ENCODE measurements around the gene GFER.
"Not testable (repeated sequence)": the region's sequence is repeated elsewhere in the genome, so short reads cannot be mapped to it uniquely, and the experiment has no call there.

Gene GFER

GRCh38 chr16:2029350-2029749, 45.4 kb downstream of the GFER start:
- DNase-seq: no peak

DNA sequence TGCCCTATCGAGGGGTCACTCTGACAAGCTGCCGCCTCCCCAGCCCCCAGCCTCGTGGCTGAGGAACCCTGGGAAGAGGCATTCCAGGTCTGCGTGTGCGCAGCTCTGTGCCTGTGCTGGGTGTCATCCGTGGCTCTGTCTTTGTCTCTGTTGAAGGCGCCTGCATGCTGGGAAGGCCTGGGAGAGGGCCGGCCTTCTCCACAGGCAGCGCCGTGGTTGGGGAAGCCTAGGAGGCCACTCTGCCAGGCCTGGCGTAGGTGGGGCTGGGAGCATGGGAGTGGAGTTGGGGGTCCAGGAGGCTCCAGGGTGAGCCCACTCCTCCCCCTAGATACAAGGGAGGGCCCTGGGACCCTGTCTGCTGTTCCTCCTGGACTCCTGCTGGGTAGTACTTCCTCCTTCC, 46.0 kb downstream of the GFER start:
- no peak for DNase-seq

DNA sequence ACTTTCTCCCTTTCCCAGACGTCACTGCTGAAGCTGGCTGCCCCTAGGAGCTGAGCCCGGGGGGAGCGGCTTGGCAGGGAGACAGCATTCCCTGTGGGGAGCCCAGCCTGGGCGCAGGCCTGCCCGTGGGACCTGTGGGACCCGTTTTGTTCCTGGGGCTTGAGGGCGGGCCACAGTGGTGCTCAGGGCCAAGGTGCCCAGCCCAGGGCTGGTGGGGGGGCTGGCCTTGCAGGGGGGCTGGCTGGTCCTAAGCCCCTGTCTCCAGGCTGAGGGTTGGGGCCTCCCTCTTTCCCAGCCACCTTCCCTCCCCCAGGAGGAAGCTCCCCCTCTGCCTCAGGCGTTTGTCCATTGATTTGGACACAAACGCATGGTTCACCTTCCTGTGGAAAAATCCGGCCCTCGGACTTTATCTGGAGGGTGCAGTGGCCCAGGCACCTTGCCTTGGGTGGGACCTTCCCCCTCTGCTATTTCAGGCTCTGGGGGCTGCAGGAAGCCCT, 47.1 kb downstream of the GFER start:
- DNase-seq: no peak

- DNase-seq: no peak
These were observed 48.5 kb downstream of the GFER start for GRCh38 chr16:2032285-2033056.

GRCh38 chr16:2033057-2033908, 49.3 kb downstream of the GFER start:
- DNase-seq: no peak

- DNase-seq: not testable (repeated sequence)
These were observed 50.1 kb downstream of the GFER start for GRCh38 chr16:2033909-2034695.

DNA sequence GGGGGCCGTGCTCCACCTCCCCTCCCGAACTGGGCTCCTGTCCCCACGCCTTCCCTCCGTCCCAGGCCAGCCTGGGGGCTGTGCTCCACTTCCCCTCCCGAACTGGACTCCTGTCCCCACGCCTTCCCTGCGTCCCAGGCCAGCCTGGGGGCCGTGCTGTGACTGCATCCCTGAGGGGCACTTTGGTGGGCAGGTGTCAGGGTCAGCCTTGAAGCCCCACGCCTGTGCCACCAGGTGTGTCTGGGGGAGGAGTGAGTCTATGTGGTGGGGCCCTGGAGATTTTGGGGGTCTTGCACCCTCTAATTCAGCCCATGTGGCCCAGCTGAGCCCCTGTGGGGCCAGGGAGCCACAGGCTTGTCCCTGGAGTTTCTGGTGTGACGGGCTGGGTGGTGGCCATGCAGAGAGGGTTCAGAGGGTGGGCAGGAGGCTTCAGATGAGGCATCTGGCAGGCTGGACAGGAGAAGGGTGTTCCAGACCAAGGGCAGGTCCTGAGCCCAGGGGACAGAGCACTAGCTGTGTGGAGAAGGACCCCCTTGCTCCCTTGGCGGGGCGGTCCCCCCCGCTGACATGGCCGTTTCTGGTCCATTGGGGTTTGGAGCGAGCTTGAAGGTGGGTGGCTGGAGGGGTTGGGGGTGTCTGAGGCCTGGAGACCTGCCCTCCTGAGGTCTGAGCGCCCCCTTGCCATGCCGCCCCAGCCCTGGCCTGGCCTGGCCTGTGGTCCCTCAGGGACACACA, 50.9 kb downstream of the GFER start:
- no peak for DNase-seq

- no peak for DNase-seq
These were observed 51.6 kb downstream of the GFER start for GRCh38 chr16:2035431-2036199.

DNA sequence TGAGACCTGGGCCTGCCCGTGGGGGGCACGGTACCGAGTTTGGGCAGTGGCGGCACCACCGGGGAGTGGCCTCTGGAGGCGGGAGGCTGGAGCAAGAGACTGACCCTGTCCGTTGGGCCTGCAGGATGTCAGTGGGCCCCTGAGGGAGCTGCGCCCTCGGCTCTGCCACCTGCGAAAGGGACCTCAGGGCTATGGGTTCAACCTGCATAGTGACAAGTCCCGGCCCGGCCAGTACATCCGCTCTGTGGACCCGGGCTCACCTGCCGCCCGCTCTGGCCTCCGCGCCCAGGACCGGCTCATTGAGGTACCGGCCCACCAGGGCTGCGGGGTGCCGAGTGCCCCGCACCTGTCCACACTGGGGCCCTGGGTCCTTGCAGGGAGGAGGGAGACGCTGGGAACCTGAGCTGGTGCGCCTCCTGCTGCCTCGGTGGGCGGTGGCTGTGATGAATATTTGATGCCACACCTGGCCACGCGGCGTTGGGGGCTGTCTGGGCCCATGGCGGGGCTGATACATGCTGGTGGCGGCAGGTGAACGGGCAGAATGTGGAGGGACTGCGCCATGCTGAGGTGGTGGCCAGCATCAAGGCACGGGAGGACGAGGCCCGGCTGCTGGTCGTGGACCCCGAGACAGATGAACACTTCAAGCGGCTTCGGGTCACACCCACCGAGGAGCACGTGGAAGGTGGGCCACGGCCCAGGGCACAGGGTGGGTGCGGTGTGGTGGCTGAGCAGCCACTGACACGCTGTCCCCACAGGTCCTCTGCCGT, 52.4 kb downstream of the GFER start:
- no peak for DNase-seq

DNA sequence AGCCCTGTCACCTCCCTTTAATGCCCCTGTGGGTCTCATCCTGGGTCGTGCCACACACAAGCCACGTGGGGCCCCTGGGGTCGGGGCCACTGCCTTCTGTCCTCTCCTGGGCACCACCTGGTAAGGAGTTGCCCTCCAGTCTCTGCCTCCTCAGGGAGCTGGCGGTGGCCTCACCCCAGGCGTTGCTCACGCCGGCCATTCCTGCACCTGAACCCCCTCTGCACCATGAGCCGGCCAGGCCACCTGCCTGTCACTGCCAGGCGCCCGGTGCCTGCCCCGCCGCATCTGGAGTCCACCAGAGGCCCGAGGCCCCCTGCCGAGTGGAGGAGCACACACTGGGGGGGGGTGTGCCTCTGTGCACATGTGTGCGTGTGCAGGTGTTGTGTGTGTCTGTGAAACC, 53.1 kb downstream of the GFER start:
- no peak for DNase-seq

All from CD4-positive, alpha-beta T cell treated with Interferon gamma for 1 hour (primary cell).